DOHH2 (cell line): ENCODE measurements around the gene PCDHGB6.

ENCODE experiments used
- H3F3A ChIP-seq: fragments of 200-600 bp; sonication (generic), shearing (Covaris generic); 2 replicates; pipeline ENCODE4 v1.6.0; 2016; ENCODE audit warnings: antibody characterized with exemption, mild to moderate bottlenecking; ENCODE audit not compliant: control insufficient read depth, insufficient read depth
- H3K27ac ChIP-seq: fragments of 200-600 bp; sonication (generic); 2 replicates; pipeline ENCODE4 v1.5.1; 2014; ENCODE audit warnings: low read depth, mild to moderate bottlenecking, low read length, moderate library complexity
- H3K27me3 ChIP-seq: fragments of 200-600 bp; sonication (generic); 2 replicates; pipeline ENCODE4 v1.6.1; 2014; ENCODE audit warnings: mild to moderate bottlenecking, low read length, mixed read lengths; ENCODE audit not compliant: control insufficient read depth
- H3K36me3 ChIP-seq: fragments of 200-600 bp; sonication (generic); 2 replicates; pipeline ENCODE4 v1.6.1; 2014; ENCODE audit warnings: mild to moderate bottlenecking, low read length, moderate library complexity, mixed read lengths; ENCODE audit not compliant: control insufficient read depth
- H3K4me1 ChIP-seq: fragments of 200-600 bp; sonication (generic); 2 replicates; pipeline ENCODE4 v1.6.1; 2014; ENCODE audit warnings: mild to moderate bottlenecking, low read length, mixed read lengths; ENCODE audit not compliant: control insufficient read depth
- H3K4me2 ChIP-seq: fragments of 200-600 bp; sonication (generic); 2 replicates; pipeline ENCODE4 v1.6.0; 2014; ENCODE audit warnings: mild to moderate bottlenecking, low read length, moderate library complexity
- H3K4me3 ChIP-seq: fragments of 200-600 bp; sonication (generic); 2 replicates; pipeline ENCODE4 v1.5.1; 2014; ENCODE audit warnings: mild to moderate bottlenecking, low read length, mixed read lengths
- H3K79me2 ChIP-seq: fragments of 200-600 bp; sonication (generic); 2 replicates; pipeline ENCODE4 v1.6.1; 2014; ENCODE audit warnings: mild to moderate bottlenecking, low read length, mixed read lengths; ENCODE audit not compliant: control insufficient read depth
- H3K9me2 ChIP-seq: fragments of 200-600 bp; sonication (generic); replicated peaks from 2 replicates; pipeline ENCODE4 v1.6.1; 2014; ENCODE audit warnings: mild to moderate bottlenecking, low read length, mixed read lengths; ENCODE audit not compliant: control insufficient read depth
- H3K9me3 ChIP-seq: fragments of 200-600 bp; sonication (generic); 2 replicates; pipeline ENCODE4 v1.6.1; 2014; ENCODE audit warnings: antibody characterized with exemption, low read length, mixed read lengths; ENCODE audit not compliant: control insufficient read depth, insufficient read depth
- H4K20me1 ChIP-seq: fragments of 200-600 bp; sonication (generic); 2 replicates; pipeline ENCODE4 v1.6.0; 2014; ENCODE audit warnings: low read depth, mild to moderate bottlenecking, antibody characterized with exemption, low read length, moderate library complexity; ENCODE audit not compliant: control insufficient read depth, insufficient read depth
- CTCF ChIP-seq: fragments of 200-600 bp; sonication (generic); IDR thresholded peaks from one replicate; pipeline ENCODE4 v1.5.1; 2014; ENCODE audit warnings: antibody characterized with exemption, mild to moderate bottlenecking, low read depth, low read length; ENCODE audit not compliant: poor library complexity, severe bottlenecking
- EZH2phosphoT487 ChIP-seq: fragments of 200-600 bp; sonication (generic); IDR thresholded peaks from 2 replicates; pipeline ENCODE4 v1.6.1; 2017; ENCODE audit warnings: borderline replicate concordance, mild to moderate bottlenecking, antibody characterized with exemption, low read length, moderate library complexity, mixed read lengths

Gene PCDHGB6

GRCh38 chr5:141434006-141434405 lies 26.2 kb downstream of the PCDHGB6 start:
- H3K9me3 ChIP-seq, result peaks cover 14% of the 10 kb centered on the region
- peaks cover 15% of the 10 kb centered on the region for H3K36me3 ChIP-seq
- TF ChIP-seq CTCF, result no peak
- no peak for TF ChIP-seq EZH2phosphoT487
- H3F3A ChIP-seq, result 0 out of 2 replicates have a peak, but pooled peaks cover 6% of the 10 kb centered on the region
- H3K79me2 ChIP-seq, result no peaks in the 10 kb centered on the region
- no peak overlapping the region for H3K4me2 ChIP-seq
- H4K20me1 ChIP-seq, result no peaks in the 10 kb centered on the region
- no peak overlapping the region for H3K27ac ChIP-seq
- no peaks in the 10 kb centered on the region for H3K9me2 ChIP-seq
- H3K4me1 ChIP-seq, result 0 out of 2 replicates have a peak, but pooled peaks cover 3% of the 10 kb centered on the region
- no peak overlapping the region for H3K4me3 ChIP-seq
- H3K27me3 ChIP-seq, result no peaks in the 10 kb centered on the region

DNA sequence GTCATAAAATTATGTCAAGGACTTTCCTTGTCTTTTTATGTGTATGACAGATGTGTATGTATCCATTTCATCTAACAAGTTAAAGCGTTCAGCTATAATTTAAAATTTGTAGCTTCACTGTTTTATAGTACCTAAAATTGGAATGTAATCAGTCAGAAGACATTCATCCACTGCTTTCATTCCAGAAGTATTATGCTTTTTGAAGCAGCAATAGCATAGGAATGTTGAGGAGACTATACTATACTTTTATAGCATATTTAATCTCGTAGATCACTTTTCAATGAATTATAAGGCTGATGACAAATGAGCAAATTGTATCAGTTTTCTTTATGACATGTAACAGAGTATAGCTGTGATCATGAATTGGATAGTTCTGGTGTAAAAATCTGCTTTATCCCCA lies 29.4 kb downstream of the PCDHGB6 start:
- peaks cover 3% of the 10 kb centered on the region for H3K4me1 ChIP-seq
- H4K20me1 ChIP-seq, result no peaks in the 10 kb centered on the region
- H3K4me2 ChIP-seq, result no peak overlapping the region
- no peak overlapping the region for H3K4me3 ChIP-seq
- H3K27me3 ChIP-seq, result no peaks in the 10 kb centered on the region
- H3K36me3 ChIP-seq, result no peaks in the 10 kb centered on the region; the same call in 1 of the 2 replicates
- no peaks in the 10 kb centered on the region for H3K9me2 ChIP-seq
- no peaks in the 10 kb centered on the region for H3F3A ChIP-seq
- no peaks in the 10 kb centered on the region; the same call in 1 of the 2 replicates for H3K9me3 ChIP-seq
- TF ChIP-seq EZH2phosphoT487 (no peak), CTCF (no peak)
- no peak overlapping the region for H3K27ac ChIP-seq
- no peaks in the 10 kb centered on the region for H3K79me2 ChIP-seq

- H3F3A ChIP-seq, result 0 out of 2 replicates have a peak, but pooled peaks cover 2% of the 10 kb centered on the region
- H3K4me2 ChIP-seq, result no peak overlapping the region
- no peak overlapping the region for H3K4me3 ChIP-seq
- TF ChIP-seq EZH2phosphoT487 (no peak), CTCF (no peak)
- no peaks in the 10 kb centered on the region for H3K9me2 ChIP-seq
- peaks cover 15% of the 10 kb centered on the region for H3K4me1 ChIP-seq
- no peaks in the 10 kb centered on the region for H4K20me1 ChIP-seq
- H3K36me3 ChIP-seq, result no peaks in the 10 kb centered on the region; the same call in 1 of the 2 replicates
- no peak overlapping the region for H3K27ac ChIP-seq
- H3K79me2 ChIP-seq, result no peaks in the 10 kb centered on the region
- no peaks in the 10 kb centered on the region for H3K9me3 ChIP-seq
- H3K27me3 ChIP-seq, result no peaks in the 10 kb centered on the region
Measured at GRCh38 chr5:141439411-141440141, 31.8 kb downstream of the PCDHGB6 start.
